Cardiac muscle cell (in vitro differentiated cells and primary cell): ENCODE results near the gene HS3ST3A1. TPM values are rescaled to one million over a fixed set of nuclear protein-coding genes. Genes with fewer than 3 reads are reported as not detected.

ENCODE experiments used
- DNase-seq, 2 donors: peaks; one replicate each; pipeline versions ENCODE4 v3.0.0 to v3.0.0-alpha.2; 2010 to 2017; ENCODE audit warnings: low read depth in 1 of 2, low spot score in 1 of 2
- H3K27ac ChIP-seq: fragments of 200-600 bp; sonication (generic); 2 replicates; pipeline ENCODE4 v1.5.1; 2016
- H3K27me3 ChIP-seq: fragments of 200-600 bp; sonication (generic); 2 replicates; pipeline ENCODE4 v1.6.0; 2016; ENCODE audit warnings: control low read depth
- H3K36me3 ChIP-seq: fragments of 200-600 bp; sonication (generic); 2 replicates; pipeline ENCODE4 v1.5.1; 2016; ENCODE audit warnings: control low read depth
- H3K4me1 ChIP-seq: fragments of 200-600 bp; sonication (generic); 2 replicates; pipeline ENCODE4 v1.8.1; 2017; ENCODE audit warnings: low read depth, mild to moderate bottlenecking, mixed run types
- H3K4me3 ChIP-seq: fragments of 200-600 bp; sonication (generic); 2 replicates; pipeline ENCODE4 v1.5.1; 2016; ENCODE audit warnings: mild to moderate bottlenecking
- H3K9me3 ChIP-seq: fragments of 200-600 bp; sonication (generic); 2 replicates; pipeline ENCODE4 v1.5.1; 2017; ENCODE audit warnings: low read depth, mild to moderate bottlenecking, control low read depth
- polyA plus RNA-seq: library from polyadenylated mRNA; unstranded; fragments of >200 nt; fragmentation: Nextera tagmentation; extraction: Ambion mirVana; gene quantifications from 2 replicates; pipeline ENCODE4 v1.2.1, GENCODE V29; 2016
- total RNA-seq: library from RNA; depleted of rRNA; stranded (reverse); fragments of >200 nt; gene quantifications from 2 replicates; pipeline ENCODE4 v1.2.3, GENCODE V29; 2016
- TF ChIP-seq, protein P1 (sequence below): IDR thresholded peaks from 2 replicates; pipeline ENCODE4 v1.5.1; 2012; ENCODE audit warnings: low read depth, mild to moderate bottlenecking, low read length

HS3ST3A1 gene
- total and polyA plus RNA-seq, 2 experiments from 2014 or later: 8.2 to 20.6 TPM

DNA sequence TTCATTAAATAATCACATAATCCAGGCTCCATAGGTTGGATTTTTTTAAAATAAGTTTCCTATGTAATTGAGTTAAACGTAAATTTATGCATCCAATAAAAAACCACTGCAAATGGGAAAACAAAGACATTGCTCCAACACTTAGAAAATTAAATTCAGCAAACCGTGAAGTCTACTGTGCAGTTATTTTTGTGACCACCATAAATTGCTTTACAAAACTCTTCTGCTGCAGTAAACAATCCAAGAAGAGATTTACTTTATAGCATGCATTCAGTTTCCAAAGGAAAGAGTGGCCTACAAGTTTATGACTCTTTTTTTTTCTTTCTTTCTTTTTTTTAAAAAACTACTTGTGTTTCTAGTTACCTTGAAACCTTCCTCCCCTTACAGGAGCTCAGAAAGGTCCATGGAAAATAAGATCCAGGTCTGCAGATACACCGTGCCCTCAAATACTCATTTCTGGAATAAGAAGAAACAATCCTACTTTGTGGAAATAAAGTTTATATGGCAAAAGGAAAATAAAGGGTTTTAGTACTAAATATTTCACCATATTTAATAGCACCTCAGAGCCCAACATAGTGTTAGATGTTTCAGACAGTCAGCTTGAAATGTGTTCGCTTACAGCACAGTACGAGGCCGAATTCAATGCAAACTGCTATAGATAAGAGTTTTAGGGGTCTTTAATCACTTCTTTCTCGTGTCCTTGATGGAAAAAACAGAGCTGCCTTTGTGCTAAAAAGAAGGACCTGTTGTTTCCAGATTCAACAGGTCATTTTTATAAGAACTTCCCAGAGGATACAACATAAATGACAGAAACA, 3.2 kb downstream of the HS3ST3A1 start:
- H3K36me3 ChIP-seq: no peaks in the 10 kb centered on the region
- TF ChIP-seq, protein P1, sequence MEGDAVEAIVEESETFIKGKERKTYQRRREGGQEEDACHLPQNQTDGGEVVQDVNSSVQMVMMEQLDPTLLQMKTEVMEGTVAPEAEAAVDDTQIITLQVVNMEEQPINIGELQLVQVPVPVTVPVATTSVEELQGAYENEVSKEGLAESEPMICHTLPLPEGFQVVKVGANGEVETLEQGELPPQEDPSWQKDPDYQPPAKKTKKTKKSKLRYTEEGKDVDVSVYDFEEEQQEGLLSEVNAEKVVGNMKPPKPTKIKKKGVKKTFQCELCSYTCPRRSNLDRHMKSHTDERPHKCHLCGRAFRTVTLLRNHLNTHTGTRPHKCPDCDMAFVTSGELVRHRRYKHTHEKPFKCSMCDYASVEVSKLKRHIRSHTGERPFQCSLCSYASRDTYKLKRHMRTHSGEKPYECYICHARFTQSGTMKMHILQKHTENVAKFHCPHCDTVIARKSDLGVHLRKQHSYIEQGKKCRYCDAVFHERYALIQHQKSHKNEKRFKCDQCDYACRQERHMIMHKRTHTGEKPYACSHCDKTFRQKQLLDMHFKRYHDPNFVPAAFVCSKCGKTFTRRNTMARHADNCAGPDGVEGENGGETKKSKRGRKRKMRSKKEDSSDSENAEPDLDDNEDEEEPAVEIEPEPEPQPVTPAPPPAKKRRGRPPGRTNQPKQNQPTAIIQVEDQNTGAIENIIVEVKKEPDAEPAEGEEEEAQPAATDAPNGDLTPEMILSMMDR: no peak
- peaks cover 15% of the 10 kb centered on the region for H3K27me3 ChIP-seq
- no peak overlapping the region for H3K27ac ChIP-seq
- H3K4me3 ChIP-seq: peak overlapping the region; percentile 41
- no peaks in the 10 kb centered on the region for H3K9me3 ChIP-seq
- H3K4me1 ChIP-seq: peaks cover 33% of the 10 kb centered on the region
- no peak for DNase-seq

DNA sequence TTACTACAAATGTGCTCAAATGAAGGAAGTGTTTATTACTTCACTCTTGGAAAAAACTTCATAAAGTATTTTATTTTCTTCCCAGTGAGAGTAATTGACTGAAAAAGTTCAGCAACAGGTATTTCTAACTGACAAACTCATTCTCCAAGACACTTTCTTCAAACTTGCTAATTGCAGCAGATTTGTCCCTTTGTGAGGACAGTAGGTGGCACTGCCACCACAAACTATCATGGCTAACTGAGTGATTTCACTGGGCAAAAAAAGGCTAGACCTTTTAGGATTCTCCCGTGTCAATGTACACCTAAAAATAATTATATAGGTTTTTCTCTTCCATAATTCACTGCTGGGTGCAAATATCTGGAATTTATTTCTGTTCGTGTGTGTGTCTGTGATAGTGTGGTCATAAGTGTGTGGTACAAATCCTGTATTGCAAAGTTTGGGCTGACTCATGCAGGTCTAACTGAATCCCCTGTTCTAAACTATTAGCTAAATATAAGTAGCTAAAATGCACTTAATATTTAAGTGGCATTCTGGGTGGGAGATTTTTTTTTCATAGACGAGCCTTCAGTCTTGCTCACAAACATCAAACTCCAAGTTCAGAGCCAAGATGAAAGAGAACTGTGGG, 3.9 kb downstream of the HS3ST3A1 start:
- TF ChIP-seq, protein P1: peak; percentile 56
- Histone ChIP-seq H3K4me3 (peak overlapping the region; percentile 41), H3K9me3 (no peaks in the 10 kb centered on the region), H3K36me3 (no peaks in the 10 kb centered on the region), H3K4me1 (peaks cover 33% of the 10 kb centered on the region), H3K27me3 (peaks cover 15% of the 10 kb centered on the region), H3K27ac (no peak overlapping the region)
- DNase-seq: peak; percentile 67 to 73

DNA sequence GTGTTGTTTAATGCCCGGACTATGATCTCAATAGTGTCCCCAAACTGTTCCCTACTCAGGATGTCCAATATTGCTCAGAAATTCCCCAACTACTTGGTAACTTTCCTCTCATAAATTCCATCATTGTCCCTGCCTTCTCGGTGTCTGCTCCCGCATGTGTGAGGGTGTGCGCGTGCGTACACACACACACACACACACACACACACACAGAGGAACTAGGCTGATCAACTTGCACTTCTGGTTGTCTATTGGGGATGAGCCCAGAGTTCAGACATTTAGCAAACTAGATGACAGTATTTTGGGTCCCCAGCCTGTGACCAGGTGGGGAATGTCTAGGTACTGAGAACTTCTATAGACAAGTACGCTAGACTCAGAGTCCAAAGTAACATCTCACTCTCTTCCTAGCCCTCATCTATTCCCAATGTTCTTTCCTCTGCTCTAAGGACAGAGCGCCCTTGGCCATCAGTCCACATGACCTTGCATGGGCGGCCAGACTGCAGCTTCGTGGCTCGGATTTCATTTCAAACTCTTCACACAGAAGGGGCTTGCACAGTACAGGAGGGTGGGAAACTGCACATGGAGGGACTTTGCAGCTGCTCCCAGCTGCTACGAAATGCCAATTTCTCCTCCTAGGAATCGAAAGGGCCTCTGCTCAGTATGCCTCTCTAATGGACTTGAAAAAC, 5.3 kb downstream of the HS3ST3A1 start:
- no peak overlapping the region for H3K4me3 ChIP-seq
- no peaks in the 10 kb centered on the region for H3K9me3 ChIP-seq
- H3K27me3 ChIP-seq: peaks cover 15% of the 10 kb centered on the region
- TF ChIP-seq, protein P1: no peak
- H3K27ac ChIP-seq: no peak overlapping the region
- DNase-seq: peak in 1 of 2 donors; percentile 65
- H3K4me1 ChIP-seq: peaks cover 37% of the 10 kb centered on the region
- H3K36me3 ChIP-seq: no peaks in the 10 kb centered on the region

DNA sequence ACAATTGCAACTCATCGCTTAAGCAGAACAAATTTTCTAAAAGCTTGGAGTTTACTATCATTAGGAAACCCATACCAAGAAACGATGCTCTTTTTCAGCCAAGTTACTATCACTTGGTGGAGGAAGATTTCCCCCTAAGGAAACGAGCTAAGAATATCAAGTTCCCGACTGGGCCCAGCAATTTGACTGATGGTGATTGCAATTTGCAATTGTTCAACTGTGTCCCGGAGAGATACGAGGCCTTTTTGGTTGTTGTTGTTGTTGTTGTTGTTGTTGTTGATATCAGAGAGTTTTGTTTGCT, 6.2 kb downstream of the HS3ST3A1 start:
- no peak for DNase-seq
- TF ChIP-seq, protein P1: no peak
- H3K27ac ChIP-seq: no peak overlapping the region

DNA sequence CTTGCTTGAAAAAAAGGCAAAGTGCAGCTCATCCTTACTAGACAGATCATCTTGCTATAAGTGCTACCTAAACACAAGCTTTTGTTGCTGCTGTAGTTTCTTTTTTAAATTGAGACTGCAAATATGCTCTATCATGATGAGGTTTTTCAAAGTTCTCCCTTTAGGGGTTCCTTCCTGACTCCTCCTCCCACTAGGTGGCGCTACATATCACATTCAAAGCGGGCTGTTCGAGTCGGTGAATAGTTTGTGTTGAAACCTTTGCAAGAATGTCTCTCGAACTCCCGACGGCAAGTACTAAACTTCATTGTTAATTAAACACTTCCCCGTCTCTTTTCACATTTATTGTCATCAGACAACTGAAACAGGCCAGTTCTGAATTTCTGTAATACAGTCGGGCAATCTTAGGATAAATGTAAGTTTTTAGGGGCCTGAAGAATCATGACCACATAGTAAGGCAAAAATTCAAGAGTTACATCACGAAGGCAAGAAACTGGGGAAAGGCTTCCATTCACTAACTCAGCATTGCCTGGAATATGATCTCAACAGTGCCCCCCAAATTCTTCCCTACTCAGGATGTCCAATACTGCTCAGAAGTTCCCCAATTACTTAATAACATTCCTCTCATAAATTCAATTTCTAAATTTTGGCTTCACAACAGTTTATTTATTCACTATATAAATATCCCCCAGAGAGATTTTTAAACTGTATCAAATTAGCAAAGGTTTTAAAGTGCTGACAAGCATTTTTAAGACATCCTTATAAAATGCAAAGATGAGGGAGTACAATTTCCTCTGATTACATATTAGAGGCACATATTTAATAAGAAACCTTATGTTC, 6.7 kb downstream of the HS3ST3A1 start:
- DNase-seq: peak; percentile 87 to 93
- no peaks in the 10 kb centered on the region for H3K36me3 ChIP-seq
- no peak overlapping the region for H3K4me3 ChIP-seq
- H3K27ac ChIP-seq: no peak overlapping the region
- peaks cover 4% of the 10 kb centered on the region for H3K27me3 ChIP-seq
- TF ChIP-seq, protein P1: peak; percentile 88
- H3K9me3 ChIP-seq: no peaks in the 10 kb centered on the region
- H3K4me1 ChIP-seq: peaks cover 39% of the 10 kb centered on the region

More for the DNA sequence above, 6.2 kb downstream of the HS3ST3A1 start:
- H3K4me3 ChIP-seq: no peak overlapping the region
- peaks cover 37% of the 10 kb centered on the region for H3K4me1 ChIP-seq
- no peaks in the 10 kb centered on the region for H3K36me3 ChIP-seq
- H3K27me3 ChIP-seq: peaks cover 8% of the 10 kb centered on the region
- H3K9me3 ChIP-seq: no peaks in the 10 kb centered on the region
